H9 (cell line): Measurements from ENCODE around the gene FNIP2. TPM values are rescaled to one million over a fixed set of nuclear protein-coding genes. Genes with fewer than 3 reads are reported as not detected.

Source experiments
- DNase-seq: peaks from one replicate; pipeline ENCODE4 v3.0.0-alpha.2; 2017
- H2AFZ ChIP-seq: one replicate; pipeline ENCODE4 v1.6.1; 2013; ENCODE audit warnings: mild to moderate bottlenecking, low read length, control low read depth, moderate library complexity
- H2AK5ac ChIP-seq: 2 replicates; pipeline ENCODE4 v1.6.1; 2013; ENCODE audit warnings: low read length, control low read depth, mixed read lengths; ENCODE audit not compliant: insufficient read length
- H2BK120ac ChIP-seq: one replicate; pipeline ENCODE4 v1.6.1; 2013; ENCODE audit warnings: low read depth, mild to moderate bottlenecking, low read length, control low read depth, inconsistent platforms; ENCODE audit not compliant: poor library complexity, severe bottlenecking
- H2BK12ac ChIP-seq: 2 replicates; pipeline ENCODE4 v1.6.1; 2013; ENCODE audit warnings: low read length, control low read depth, mixed read lengths, low read depth; ENCODE audit not compliant: insufficient read length
- H2BK15ac ChIP-seq: 2 replicates; pipeline ENCODE4 v1.6.1; 2013; ENCODE audit warnings: low read depth, low read length, control low read depth
- H2BK20ac ChIP-seq: one replicate; pipeline ENCODE4 v1.6.1; 2013; ENCODE audit warnings: low read depth, mild to moderate bottlenecking, low read length, control low read depth, inconsistent platforms; ENCODE audit not compliant: poor library complexity, severe bottlenecking
- H2BK5ac ChIP-seq: 2 replicates; pipeline ENCODE4 v1.6.1; 2013; ENCODE audit warnings: low read length, control low read depth, mixed read lengths; ENCODE audit not compliant: insufficient read length
- H3K14ac ChIP-seq: 2 replicates; pipeline ENCODE4 v1.6.1; 2013; ENCODE audit warnings: low read length, control low read depth; ENCODE audit not compliant: insufficient read depth
- H3K18ac ChIP-seq: 2 replicates; pipeline ENCODE4 v1.6.1; 2013; ENCODE audit warnings: low read depth, mild to moderate bottlenecking, mixed read lengths, low read length, control low read depth; ENCODE audit not compliant: insufficient read length
- H3K23ac ChIP-seq: 2 replicates; pipeline ENCODE4 v1.6.1; 2013; ENCODE audit warnings: low read length, control low read depth, mixed read lengths, low read depth; ENCODE audit not compliant: insufficient read length
- H3K23me2 ChIP-seq: 2 replicates; pipeline ENCODE4 v1.6.1; 2013; ENCODE audit warnings: low read depth, mild to moderate bottlenecking, mixed read lengths, low read length, control low read depth; ENCODE audit not compliant: insufficient read length, poor library complexity, severe bottlenecking
- H3K27ac ChIP-seq: 2 replicates; pipeline ENCODE4 v1.5.1; 2013; ENCODE audit warnings: low read length, control low read depth, mixed read lengths, low read depth; ENCODE audit not compliant: insufficient read length
- H3K27me3 ChIP-seq: 2 replicates; pipeline ENCODE4 v1.6.1; 2013; ENCODE audit warnings: low read length, control low read depth, inconsistent platforms; ENCODE audit not compliant: insufficient read depth
- H3K4ac ChIP-seq: 2 replicates; pipeline ENCODE4 v1.6.1; 2013; ENCODE audit warnings: low read depth, mild to moderate bottlenecking, control low read depth, inconsistent platforms, low read length, moderate library complexity
- H3K4me1 ChIP-seq: 2 replicates; pipeline ENCODE4 v1.6.1; 2013; ENCODE audit warnings: low read length, control low read depth, inconsistent platforms; ENCODE audit not compliant: insufficient read depth
- H3K4me2 ChIP-seq: 2 replicates; pipeline ENCODE4 v1.6.1; 2013; ENCODE audit warnings: low read length, control low read depth, mixed read lengths; ENCODE audit not compliant: insufficient read length, insufficient read depth
- H3K56ac ChIP-seq: 2 replicates; pipeline ENCODE4 v1.6.1; 2013; ENCODE audit warnings: low read depth, mild to moderate bottlenecking, mixed read lengths, low read length, control low read depth; ENCODE audit not compliant: insufficient read length
- H3K79me1 ChIP-seq: 2 replicates; pipeline ENCODE4 v1.6.1; 2013; ENCODE audit warnings: low read depth, mild to moderate bottlenecking, moderate library complexity, low read length, control low read depth, inconsistent platforms; ENCODE audit not compliant: insufficient read depth, poor library complexity, severe bottlenecking
- H3K79me2 ChIP-seq: 2 replicates; pipeline ENCODE4 v1.6.1; 2013; ENCODE audit warnings: low read length, control low read depth, inconsistent platforms; ENCODE audit not compliant: insufficient read depth
- H3K9ac ChIP-seq: 2 replicates; pipeline ENCODE4 v1.6.1; 2013; ENCODE audit warnings: low read length, control low read depth, mixed read lengths; ENCODE audit not compliant: insufficient read length; ENCODE audit errors: extremely low read depth
- H3K9me3 ChIP-seq: one replicate; pipeline ENCODE4 v1.6.1; 2013; ENCODE audit warnings: low read depth, low read length, inconsistent platforms; ENCODE audit not compliant: control insufficient read depth
- H3T11ph ChIP-seq: one replicate; pipeline ENCODE4 v1.6.1; 2013; ENCODE audit warnings: mild to moderate bottlenecking, low read length, control low read depth, inconsistent platforms
- H4K20me1 ChIP-seq: one replicate; pipeline ENCODE4 v1.6.1; 2013; ENCODE audit not compliant: control insufficient read depth, insufficient read length, insufficient read depth
- H4K5ac ChIP-seq: 2 replicates; pipeline ENCODE4 v1.6.1; 2013; ENCODE audit warnings: low read depth, mild to moderate bottlenecking, mixed read lengths, low read length, control low read depth; ENCODE audit not compliant: insufficient read length
- H4K8ac ChIP-seq: replicated peaks from 2 replicates; pipeline ENCODE4 v1.6.1; 2013; ENCODE audit warnings: low read length, control low read depth, mixed read lengths, low read depth; ENCODE audit not compliant: insufficient read length
- H4K91ac ChIP-seq: 2 replicates; pipeline ENCODE4 v1.6.1; 2013; ENCODE audit warnings: low read depth, mild to moderate bottlenecking, moderate library complexity, mixed read lengths, low read length, control low read depth; ENCODE audit not compliant: insufficient read length
- H3K27ac Mint-ChIP-seq, 3 experiments: 2 replicates in 2 of 3; 3 replicates in 1 of 3; pipeline ENCODE4 v1.8.0; 2020 to 2021; ENCODE audit warnings: mixed read lengths in 3 of 3, mild to moderate bottlenecking in 1 of 3, moderate library complexity in 1 of 3
- H3K27me3 Mint-ChIP-seq: 2 replicates; pipeline ENCODE4 v1.8.0; 2021; ENCODE audit warnings: low read depth, mild to moderate bottlenecking, moderate library complexity, mixed read lengths
- H3K36me3 Mint-ChIP-seq, 3 experiments: 2 replicates in 2 of 3; 3 replicates in 1 of 3; pipeline ENCODE4 v1.8.0; 2020 to 2021; ENCODE audit warnings: low read depth in 3 of 3, mixed read lengths in 3 of 3; ENCODE audit not compliant: insufficient read depth in 1 of 3
- H3K4me1 Mint-ChIP-seq, 2 experiments: 2 replicates each; pipeline ENCODE4 v1.8.0; 2020; ENCODE audit warnings: mixed read lengths in 2 of 2
- H3K4me3 Mint-ChIP-seq, 2 experiments: 2 replicates in 1 of 2; 3 replicates in 1 of 2; pipeline ENCODE4 v1.8.0; 2020 to 2021; ENCODE audit warnings: mild to moderate bottlenecking in 2 of 2, mixed read lengths in 2 of 2, moderate library complexity in 1 of 2
- H3K9me3 Mint-ChIP-seq, 2 experiments: 2 replicates in 1 of 2; 3 replicates in 1 of 2; pipeline ENCODE4 v1.8.0; 2020; ENCODE audit warnings: mild to moderate bottlenecking in 2 of 2, mixed read lengths in 2 of 2, moderate library complexity in 1 of 2
- CTCF ChIP-seq: fragments of 200-600 bp; sonication (generic); conservative IDR thresholded peaks from 3 replicates; pipeline ENCODE4 v1.8.0; 2021; ENCODE audit warnings: antibody characterized with exemption, mild to moderate bottlenecking
- WGBS: extraction: QIAGEN DNeasy Blood & Tissue Kit; methylation state at CpG from one replicate; pipeline ENCODE4 v1.1.7; 2013; ENCODE audit warnings: missing lambda C conversion rate, low lambda C conversion rate, mixed read lengths; ENCODE audit not compliant: insufficient read length; ENCODE audit errors: extremely low coverage; 5-methylcytosine and 5-hydroxymethylcytosine counted together
- total RNA-seq: library from RNA; stranded (reverse); gene quantifications from 2 replicates; pipeline ENCODE4 v1.2.1, GENCODE V29; 2021

The FNIP2 gene
- total RNA-seq, 1 experiment from 2014 or later = 9.6 TPM

GRCh38 chr4:158802914-158803313 is 34.1 kb downstream of the FNIP2 start:
- Mint-ChIP-seq H3K27me3 (no peaks in the 10 kb centered on the region), H3K36me3 (no peaks in the 10 kb centered on the region), H3K9me3 (no peaks in the 10 kb centered on the region), H3K4me1 (peaks cover 22 to 29% of the 10 kb centered on the region in 2 experiments), H3K4me3 (no peak overlapping the region), H3K27ac (no peak overlapping the region)
- Histone ChIP-seq H2BK15ac (no peak overlapping the region), H3K4ac (no peak overlapping the region), H2BK5ac (no peak overlapping the region), H4K91ac (no peak overlapping the region), H2BK12ac (no peak overlapping the region), H3K9me3 (no peaks in the 10 kb centered on the region), H3K9ac (no peak overlapping the region), H3K23ac (no peak overlapping the region), H3K79me1 (no peaks in the 10 kb centered on the region), H2BK120ac (no peak overlapping the region), H4K5ac (no peak overlapping the region), H3K4me1 (peaks cover 4% of the 10 kb centered on the region; the same call in 1 of the 2 replicates), H3T11ph (no peak overlapping the region), H3K18ac (no peak overlapping the region), H3K27me3 (no peaks in the 10 kb centered on the region; the same call in 1 of the 2 replicates), H3K56ac (no peak overlapping the region), H2BK20ac (no peak overlapping the region), H3K79me2 (no peaks in the 10 kb centered on the region), H3K23me2 (no peaks in the 10 kb centered on the region), H3K4me2 (no peak overlapping the region), H4K8ac (no peak overlapping the region), H3K14ac (no peak overlapping the region), H2AK5ac (no peak overlapping the region), H3K27ac (no peak overlapping the region), H2AFZ (no peak overlapping the region), H4K20me1 (no peaks in the 10 kb centered on the region)
- TF ChIP-seq CTCF = no peak
- DNase-seq = no peak
- no CpG with 5 or more reads among the region's 1 CpG for WGBS
